ENCODE results near the gene MXRA7. TPM values are rescaled to one million over a fixed set of nuclear protein-coding genes. Genes with fewer than 3 reads are reported as not detected.
"Not testable (repeated sequence)": the region's sequence is repeated elsewhere in the genome, so short reads cannot be mapped to it uniquely, and the experiment has no call there.

Gene MXRA7
- total and polyA plus RNA-seq, 7 donors = 8.3 to 428 (median 327) TPM

DNA sequence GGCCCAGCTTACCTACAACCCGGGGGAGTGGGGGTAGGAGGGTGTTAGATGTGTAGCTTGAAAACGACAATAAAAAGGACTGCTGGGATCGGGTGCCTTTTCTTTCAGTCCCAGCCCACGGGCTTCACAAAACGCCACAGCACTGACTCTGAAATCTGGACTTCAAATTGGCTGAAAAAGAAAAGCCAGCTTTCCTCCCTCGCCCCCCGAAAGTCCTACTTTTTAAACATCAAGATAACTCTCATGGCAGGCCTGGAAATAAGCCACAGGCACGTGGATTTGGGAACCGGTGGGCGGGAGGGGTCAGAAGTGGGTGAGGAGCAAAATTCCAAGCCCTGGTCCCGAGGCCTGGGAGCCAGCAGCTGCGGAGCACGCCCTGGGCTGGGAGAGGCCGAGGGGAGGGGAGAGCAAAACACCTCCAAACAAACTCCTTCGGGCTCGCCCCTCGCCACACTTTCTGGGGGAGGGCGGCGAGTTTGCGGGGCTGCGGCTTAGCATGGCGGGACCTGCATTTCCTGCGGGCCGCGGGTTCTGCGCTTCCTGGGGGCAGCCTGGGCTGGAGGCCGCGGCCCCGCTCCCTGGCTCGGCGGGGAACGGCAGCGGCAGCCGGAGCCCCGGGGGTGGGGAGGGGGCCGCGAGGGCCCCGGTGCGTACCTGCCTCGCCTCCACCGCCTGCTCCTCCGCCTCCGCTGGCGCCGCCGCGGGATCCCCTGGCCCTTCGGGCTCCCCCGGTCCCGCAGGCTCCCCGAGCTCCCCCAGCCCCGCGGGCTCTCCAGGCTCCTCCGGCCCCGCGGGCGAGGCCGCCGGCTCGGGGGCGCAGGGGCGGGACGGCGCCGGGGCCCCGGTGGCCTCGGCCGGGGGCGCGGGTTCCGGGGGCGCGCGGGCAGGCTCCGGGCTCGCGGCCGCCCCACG lies 558 bp downstream of the MXRA7 start:
- not testable (repeated sequence) for H3K9me3 ChIP-seq, H3K27me3 ChIP-seq
- peak; percentile 80 for DNase-seq
- Histone ChIP-seq H3K27ac (peak overlapping the region; percentile 97 to 100 (median 98)), H3K4me3 (peak overlapping the region; percentile 68 to 94 (median 78)), H3K36me3 (peaks cover 0 to 15% (median 3%) of the 10 kb centered on the region in 4 donors), H3K4me1 (peaks cover 0 to 72% (median 58%) of the 10 kb centered on the region in 4 donors)
- 8 to 15% methylated on average over 50 to 51 of the region's 79 CpGs for WGBS, 2 donors
- intact Hi-C loops (cut with DNase I) = loop anchor here (2.0 to 5.0 kb wide), 3 partner anchors 21 to 88 kb away; no protein-coding TSS in a partner anchor
- peak in 2 of 4 donors; percentile 36 to 40 for TF ChIP-seq POLR2AphosphoS5 (IDR thresholded peaks at IDR 0.05)

DNA sequence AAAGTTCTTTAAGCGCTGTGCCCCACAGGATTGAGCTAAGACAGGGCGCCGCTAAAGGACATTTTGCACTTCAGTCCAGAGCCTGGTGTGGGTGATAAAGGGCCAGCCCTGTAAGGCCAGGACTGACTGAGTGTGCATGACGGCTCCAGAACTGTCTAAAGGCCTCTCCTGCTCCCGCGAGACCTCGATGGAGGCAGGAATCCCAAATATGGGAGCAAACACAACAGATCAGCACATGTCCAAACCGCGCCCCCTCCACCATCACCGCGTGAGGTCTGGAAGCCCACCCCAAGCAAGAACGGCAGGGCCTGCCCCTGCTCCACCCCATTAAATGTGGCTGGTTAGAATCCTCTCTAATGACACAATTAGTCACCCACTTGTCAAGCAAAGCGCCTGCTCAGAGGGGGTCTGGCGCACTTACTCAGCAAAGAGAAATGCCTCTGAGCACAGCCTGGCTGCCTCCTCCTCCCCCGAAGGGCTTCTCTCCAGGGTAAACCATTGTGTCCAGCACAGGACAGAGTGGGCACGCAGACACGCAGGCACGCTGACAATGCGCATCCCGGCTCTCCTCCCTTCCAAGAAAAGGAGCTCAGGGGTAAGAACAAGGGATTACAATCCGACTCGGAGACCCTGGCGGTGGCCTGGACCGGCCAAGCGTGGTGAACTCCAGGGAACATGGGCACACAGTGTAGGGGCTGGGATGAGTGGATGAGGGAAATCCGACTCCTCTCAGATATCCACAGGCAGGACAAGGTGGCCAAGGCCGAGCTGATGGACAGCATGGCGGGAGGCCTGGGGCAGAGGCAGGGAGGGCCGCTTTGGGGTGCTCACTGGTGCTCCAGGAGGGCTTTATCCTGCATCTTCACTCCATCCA lies 1.5 kb downstream of the MXRA7 start:
- H3K27ac ChIP-seq = peak overlapping the region; percentile 97 to 100 (median 98)
- H3K27me3 ChIP-seq = no peaks in the 10 kb centered on the region
- H3K9me3 ChIP-seq = no peaks in the 10 kb centered on the region
- H3K36me3 ChIP-seq = peaks cover 0 to 14% (median 3%) of the 10 kb centered on the region in 4 donors
- peak overlapping the region; percentile 68 to 94 (median 78) for H3K4me3 ChIP-seq
- TF ChIP-seq POLR2AphosphoS5 (IDR thresholded peaks at IDR 0.05) (peak; percentile 64 to 94 (median 88)), EP300 (IDR thresholded peaks at IDR 0.05) (peak in 3 of 4 donors; percentile 47 to 80 (median 53)), POLR2A (IDR thresholded peaks at IDR 0.05) (peak; percentile 48 to 74)
- TF ChIP-seq, protein P1, sequence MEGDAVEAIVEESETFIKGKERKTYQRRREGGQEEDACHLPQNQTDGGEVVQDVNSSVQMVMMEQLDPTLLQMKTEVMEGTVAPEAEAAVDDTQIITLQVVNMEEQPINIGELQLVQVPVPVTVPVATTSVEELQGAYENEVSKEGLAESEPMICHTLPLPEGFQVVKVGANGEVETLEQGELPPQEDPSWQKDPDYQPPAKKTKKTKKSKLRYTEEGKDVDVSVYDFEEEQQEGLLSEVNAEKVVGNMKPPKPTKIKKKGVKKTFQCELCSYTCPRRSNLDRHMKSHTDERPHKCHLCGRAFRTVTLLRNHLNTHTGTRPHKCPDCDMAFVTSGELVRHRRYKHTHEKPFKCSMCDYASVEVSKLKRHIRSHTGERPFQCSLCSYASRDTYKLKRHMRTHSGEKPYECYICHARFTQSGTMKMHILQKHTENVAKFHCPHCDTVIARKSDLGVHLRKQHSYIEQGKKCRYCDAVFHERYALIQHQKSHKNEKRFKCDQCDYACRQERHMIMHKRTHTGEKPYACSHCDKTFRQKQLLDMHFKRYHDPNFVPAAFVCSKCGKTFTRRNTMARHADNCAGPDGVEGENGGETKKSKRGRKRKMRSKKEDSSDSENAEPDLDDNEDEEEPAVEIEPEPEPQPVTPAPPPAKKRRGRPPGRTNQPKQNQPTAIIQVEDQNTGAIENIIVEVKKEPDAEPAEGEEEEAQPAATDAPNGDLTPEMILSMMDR (IDR thresholded peaks at IDR 0.05) = peak in 1 of 4 experiments; percentile 26
- WGBS, 2 donors = 77 to 85% methylated on average over 29 of the region's 29 CpGs
- peaks cover 0 to 72% (median 58%) of the 10 kb centered on the region in 4 donors for H3K4me1 ChIP-seq
- intact Hi-C loops (cut with DNase I) = no loop called here
- DNase-seq = peak; percentile 96

DNA sequence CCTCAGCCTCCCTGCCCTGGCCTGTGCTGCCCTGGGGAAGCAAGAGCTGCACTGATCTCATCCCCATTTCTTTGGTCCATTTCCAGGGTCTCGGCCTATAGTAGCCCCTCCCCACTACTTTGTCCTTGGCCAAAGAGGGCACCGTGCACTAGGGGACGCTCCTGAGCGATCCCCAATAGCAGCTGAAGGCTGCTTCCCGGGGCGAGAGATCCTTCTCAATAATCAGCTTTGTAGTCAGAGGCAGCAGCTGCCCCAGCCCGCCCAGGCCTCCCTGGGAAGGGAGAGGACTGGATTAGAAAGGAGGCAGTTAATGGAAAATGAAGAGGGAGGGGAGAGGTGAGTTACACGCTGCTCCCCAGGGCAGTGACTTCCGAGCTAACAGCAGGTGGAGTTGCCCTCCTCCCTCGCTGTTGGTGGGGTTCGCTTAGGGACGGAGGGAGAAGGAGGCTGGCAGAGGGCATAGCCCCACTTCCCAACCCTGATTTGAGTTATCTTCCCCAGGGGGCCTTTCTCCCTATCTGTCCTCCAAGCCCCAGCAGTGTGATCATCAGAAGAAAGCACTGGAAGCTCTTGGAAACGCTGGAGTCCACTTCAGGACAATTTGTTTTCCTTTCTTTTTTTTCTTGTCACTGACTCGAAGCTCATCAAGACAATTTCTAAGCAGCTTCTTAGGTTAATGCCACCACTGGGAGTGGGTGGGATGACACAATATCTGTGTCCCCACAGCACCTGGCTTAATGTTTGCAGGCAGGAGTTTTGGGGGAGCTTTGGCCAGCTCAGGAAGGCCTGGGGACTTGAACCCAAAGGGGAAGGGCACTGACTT lies 2.6 kb downstream of the MXRA7 start:
- Histone ChIP-seq H3K4me1 (peaks cover 0 to 77% (median 63%) of the 10 kb centered on the region in 4 donors), H3K4me3 (peak overlapping the region; percentile 68 to 94 (median 78)), H3K27me3 (no peaks in the 10 kb centered on the region), H3K36me3 (peaks cover 0 to 6% (median 0%) of the 10 kb centered on the region in 4 donors), H3K27ac (peak overlapping the region; percentile 97 to 100 (median 98)), H3K9me3 (no peaks in the 10 kb centered on the region)
- intact Hi-C loops (cut with DNase I) = no loop called here
- peak; percentile 73 for DNase-seq
- WGBS, 2 donors = 76 to 83% methylated on average over 14 of the region's 14 CpGs
- TF ChIP-seq POLR2AphosphoS5 (IDR thresholded peaks at IDR 0.05) (peak in 1 of 4 donors; percentile 9), EP300 (IDR thresholded peaks at IDR 0.05) (no peak)
- TF ChIP-seq, protein P1 (IDR thresholded peaks at IDR 0.05) = peak in 2 of 4 experiments; percentile 22 to 39

DNA sequence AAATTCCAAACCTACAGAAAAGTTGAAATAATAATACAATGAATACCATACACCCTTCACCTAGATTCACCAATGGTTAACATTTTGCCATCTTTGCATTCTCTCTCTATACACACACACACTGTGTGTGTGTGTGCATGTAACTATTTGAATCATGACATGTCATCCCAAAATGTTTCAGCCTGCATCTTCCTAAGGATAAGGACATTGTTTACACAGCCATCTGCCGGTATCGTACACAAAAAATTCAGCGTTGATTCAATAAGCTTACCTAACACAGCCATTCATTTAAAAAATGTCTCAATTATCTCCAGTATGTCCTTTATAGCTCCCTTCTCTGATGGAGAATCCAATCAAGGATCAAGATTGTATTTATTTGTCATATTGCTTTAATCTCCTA lies 3.9 kb downstream of the MXRA7 start:
- TF ChIP-seq, protein P1 (IDR thresholded peaks at IDR 0.05) = no peak
- TF ChIP-seq POLR2A (IDR thresholded peaks at IDR 0.05) (no peak), POLR2AphosphoS5 (IDR thresholded peaks at IDR 0.05) (no peak), EP300 (IDR thresholded peaks at IDR 0.05) (no peak)
- Histone ChIP-seq H3K4me3 (no peak overlapping the region), H3K4me1 (peaks cover 0 to 82% (median 73%) of the 10 kb centered on the region in 4 donors), H3K9me3 (no peaks in the 10 kb centered on the region), H3K36me3 (no peaks in the 10 kb centered on the region), H3K27me3 (no peaks in the 10 kb centered on the region), H3K27ac (peak overlapping the region; percentile 97 to 100 (median 98))
- DNase-seq = no peak
- 80 to 86% methylated on average over 3 of the region's 3 CpGs for WGBS, 2 donors
- intact Hi-C loops (cut with DNase I) = no loop called here

Measured in sigmoid colon (tissue), 7 donors.